Endometrium (tissue), 2 donors: ENCODE results near the gene LRRC73.
"Not testable (repeated sequence)": the region's sequence is repeated elsewhere in the genome, so short reads cannot be mapped to it uniquely, and the experiment has no call there.

Experiments used
- FAIRE-seq: peaks from 2 replicates; lab custom pipeline; 2012; peaks lifted over from hg19 to GRCh38; lab: Jason Lieb, UNC
- donor health status: control.
- donor health status: control.

LRRC73 gene

DNA sequence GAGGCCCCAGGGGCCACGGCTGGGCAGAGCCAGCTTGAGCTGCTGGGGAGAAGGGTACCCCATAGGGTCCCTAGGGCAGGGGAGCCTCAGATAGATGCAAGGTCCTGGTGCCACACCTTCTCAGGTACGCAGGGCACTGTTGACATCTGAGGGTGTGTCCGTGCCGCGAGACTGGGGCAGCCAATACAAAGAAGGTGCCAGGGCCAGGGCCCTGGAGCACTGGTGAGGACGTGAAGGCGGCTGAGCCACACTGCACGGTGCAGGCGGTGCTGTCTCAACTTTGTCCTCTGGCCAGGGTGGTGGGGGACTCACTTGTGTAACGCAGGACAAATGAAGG is 649 bp upstream of the LRRC73 start:
- FAIRE-seq = no peak

DNA sequence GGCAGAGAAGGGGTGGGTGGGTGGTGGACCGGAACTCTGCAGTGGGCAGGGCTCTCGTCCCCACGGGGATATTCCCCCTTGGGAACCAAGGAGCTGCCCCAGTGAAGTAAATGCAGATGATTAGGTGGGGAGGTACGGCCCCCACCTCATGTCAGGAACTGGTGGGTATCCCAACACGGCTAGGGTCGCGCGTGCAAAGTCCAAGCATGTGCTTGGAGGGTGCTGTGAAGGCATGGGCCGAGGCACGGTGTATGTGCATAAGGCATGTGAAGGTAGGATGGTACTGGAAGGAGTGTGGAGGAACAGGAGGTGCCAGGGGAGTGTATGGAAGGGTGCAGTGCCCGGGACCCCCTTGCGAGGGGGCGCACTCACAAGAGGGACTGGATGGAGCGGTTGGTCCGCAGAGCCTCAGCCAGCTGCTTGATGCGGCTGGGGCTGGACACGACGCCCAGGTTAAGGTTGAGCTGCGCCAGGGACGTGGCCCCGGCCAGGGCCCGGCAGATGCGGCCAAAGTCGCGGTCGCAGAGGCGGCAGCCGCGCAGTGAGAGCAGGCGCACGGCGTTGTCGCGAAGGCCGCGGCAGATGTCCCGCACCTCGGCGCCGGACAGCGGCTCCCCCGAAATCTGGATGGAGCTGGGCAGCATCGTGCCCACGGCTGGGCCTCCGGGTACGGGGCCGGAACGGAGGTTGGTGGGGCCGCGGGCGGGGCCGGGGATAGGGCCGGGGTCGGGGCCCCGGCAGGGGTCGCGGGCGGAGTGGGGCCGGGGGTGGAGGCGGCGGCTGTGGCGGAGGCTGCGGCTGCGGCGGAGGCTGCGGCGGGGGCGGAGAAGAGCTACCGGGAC is 783 bp downstream of the LRRC73 start:
- FAIRE-seq = no peak

DNA sequence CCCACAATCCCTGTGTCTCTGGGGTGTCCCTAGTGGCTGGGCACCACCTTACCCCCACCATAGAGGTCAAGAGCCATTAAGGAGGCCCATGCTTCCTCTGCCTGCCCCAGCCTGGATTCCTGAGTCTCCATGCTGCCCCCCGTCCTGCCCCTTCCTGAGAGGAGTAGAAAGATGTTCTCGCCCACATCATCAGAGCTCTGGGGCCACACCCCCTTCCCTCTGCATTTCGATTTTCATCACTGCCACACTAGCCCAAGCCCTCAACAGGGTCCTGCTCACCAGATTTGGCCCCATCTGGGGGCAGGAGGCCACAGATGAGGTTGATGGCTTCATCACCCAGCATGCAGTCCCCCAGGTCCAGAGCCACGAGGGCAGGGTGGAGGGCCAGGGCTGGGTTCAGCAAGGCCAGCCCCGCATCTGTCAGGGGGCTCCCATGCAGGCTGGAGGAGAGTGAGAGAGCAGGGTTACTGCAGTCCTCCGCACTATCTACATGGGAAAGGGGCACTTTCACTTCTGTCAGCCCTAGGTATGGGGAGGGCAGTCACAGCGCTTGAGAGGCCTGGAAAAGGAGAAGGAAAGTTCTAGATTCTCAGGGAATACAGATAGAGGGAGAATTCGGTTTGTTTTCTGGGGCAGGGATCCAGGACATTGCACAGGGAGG is 1.5 kb downstream of the LRRC73 start:
- FAIRE-seq = no peak

DNA sequence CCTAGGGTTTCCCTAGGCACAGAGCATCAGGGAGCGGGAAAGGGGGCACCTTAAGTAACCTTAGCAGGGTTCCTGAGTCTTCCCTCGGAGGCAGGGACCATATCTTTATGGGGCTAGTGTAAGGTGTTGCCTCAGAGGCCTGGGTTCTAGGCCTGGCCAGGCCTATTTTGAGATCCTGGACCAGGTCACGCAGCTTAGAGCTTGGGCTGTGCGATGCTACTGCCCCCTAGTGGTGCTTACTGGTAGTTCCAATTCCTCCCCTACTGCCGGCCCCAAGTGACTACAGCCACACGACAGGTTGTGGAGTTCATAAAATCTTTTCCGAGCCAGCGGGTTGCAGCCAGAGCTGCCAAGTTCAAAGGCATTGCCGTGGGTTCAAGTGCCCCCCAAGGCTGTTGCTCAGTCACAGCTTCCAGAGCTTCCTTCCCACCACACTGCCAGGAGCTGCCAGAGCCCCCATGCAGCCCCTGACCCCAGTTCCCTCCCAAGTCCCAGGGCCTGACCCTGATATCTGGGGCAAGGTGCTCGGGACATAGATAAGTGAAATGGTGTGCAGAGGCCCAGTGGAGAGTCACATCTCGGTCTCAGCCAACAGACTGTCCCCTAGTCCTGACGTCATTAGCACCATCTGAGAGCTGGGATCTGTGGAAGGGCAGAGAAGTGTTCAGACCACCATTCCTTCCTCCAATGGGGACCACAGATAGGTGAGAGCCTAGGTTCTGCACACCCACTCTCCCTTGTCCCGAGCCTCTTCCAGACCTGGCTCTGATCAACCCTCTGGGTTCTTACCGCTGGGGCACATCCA is 3.3 kb downstream of the LRRC73 start:
- FAIRE-seq = no peak

DNA sequence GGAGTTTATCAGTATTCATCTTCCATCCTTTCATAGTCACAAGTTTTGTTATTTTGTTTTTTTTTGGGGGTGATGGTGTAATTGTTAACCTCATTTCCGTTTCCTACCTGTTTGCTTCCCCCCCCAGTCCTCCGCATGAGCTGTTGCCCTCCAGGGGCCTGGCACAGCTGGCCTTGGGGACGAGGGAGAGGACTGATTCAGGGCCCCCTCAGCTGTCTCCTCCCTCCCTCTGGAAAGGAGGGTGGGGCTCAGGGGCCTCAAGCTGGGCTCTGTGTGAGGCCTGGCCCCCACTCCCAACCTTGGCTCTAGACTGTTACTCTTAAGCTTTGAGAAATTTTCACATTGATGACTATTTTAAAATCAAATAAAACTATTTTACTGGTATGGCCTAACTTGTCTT is 4.0 kb downstream of the LRRC73 start:
- no peak for FAIRE-seq

DNA sequence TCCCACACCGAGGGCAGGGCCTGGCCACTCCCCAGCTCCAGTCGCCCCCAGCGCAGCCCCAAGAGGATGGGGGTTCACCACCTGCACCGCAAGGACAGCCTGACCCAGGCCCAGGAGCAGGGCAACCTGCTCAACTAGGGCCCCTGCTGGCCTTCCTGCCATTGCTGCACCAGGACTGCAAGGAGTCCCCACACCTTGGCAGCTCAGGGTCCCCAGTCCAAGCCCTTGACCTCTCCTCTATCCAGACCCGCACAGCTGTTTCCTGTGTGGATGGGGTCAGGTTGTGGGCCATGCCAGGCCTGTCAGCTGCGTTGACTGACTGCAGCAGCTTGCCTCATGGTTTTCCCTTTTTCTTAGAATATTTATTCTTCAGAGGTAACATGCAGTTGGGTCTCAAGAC is 4.4 kb downstream of the LRRC73 start:
- no peak for FAIRE-seq

DNA sequence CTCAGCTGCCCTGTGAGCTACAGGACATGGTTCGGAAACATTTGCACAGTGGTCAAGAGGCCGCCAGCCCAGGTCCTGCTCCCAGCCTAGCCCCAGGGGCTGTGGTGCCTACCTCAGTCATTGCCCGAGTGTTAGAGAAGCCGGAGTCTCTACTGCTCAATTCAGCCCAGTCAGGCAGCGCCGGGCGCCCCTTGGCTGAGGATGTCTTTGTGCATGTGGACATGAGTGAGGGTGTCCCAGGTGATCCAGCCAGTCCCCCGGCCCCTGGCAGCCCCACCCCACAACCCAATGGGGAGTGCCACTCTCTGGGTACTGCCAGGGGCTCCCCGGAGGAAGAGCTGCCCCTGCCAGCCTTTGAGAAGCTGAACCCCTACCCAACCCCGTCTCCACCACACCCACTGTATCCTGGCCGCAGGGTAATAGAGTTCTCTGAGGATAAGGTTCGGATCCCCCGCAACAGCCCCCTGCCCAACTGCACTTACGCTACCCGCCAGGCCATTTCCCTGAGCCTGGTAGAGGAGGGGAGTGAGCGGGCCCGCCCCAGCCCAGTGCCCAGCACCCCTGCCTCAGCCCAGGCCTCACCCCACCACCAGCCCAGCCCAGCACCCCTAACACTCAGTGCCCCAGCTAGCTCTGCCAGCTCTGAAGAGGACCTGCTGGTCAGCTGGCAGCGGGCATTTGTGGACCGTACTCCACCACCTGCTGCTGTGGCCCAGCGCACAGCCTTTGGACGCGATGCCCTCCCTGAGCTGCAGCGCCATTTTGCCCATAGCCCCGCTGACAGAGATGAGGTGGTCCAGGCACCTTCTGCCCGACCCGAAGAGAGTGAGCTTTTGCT is 5.2 kb downstream of the LRRC73 start:
- no peak for FAIRE-seq

DNA sequence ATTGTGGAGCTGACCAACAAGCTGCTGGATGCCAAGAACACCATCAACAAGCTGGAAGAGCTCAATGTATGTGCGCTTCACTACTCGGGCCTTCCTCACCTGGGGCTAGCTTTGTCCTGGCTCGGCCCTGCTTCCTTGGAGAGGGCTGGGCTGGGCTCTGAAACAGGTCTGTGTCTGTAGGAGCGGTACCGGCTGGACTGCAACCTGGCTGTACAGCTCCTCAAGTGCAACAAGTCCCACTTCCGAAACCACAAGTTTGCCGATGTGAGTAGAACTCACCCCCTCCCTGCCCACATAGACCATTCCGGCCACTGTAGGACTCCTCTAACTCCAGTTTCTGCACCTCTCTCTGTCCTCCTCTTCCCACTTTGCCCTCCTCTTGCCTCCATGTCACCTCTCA is 6.7 kb downstream of the LRRC73 start:
- no peak for FAIRE-seq

DNA sequence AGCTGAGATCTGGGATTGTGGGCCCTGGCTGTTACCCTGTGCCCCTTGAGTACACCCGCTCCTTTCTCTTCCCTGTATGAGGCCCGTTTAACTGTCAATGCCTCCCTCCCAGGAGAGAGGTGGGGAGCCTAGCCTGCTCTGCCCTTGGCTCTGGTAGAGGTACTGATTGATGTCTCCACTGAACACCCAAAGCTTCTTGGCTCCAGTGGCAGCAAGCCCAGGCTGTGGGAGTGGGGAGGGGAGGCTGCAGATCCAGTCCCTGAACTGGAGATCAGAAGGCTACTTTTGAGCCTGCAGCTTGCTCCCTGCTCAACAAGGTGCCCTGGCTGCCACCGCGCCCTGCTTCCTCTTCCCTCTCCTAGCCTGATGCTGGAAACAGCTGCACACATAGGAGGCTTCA is 7.5 kb downstream of the LRRC73 start:
- no peak for FAIRE-seq

DNA sequence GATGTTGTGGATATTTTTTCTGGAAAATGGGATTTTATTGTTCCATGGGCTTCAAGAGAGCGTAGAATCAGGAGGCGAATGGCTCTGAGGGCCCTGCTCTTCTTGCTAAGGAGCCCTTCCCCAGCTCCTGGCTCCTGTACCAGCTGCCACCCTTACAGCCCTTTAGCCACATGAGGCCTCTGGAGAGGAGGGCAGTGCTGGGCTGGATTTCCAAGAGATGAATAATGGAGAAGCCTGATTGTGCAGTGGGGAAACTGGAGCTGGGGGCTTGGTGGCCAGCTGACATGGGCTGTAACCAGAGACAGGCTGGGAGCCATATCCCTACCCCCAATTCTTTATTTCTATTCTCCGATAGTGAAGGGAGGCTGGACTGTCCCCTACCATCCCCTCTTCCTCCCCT is 9.2 kb downstream of the LRRC73 start:
- FAIRE-seq = no peak

DNA sequence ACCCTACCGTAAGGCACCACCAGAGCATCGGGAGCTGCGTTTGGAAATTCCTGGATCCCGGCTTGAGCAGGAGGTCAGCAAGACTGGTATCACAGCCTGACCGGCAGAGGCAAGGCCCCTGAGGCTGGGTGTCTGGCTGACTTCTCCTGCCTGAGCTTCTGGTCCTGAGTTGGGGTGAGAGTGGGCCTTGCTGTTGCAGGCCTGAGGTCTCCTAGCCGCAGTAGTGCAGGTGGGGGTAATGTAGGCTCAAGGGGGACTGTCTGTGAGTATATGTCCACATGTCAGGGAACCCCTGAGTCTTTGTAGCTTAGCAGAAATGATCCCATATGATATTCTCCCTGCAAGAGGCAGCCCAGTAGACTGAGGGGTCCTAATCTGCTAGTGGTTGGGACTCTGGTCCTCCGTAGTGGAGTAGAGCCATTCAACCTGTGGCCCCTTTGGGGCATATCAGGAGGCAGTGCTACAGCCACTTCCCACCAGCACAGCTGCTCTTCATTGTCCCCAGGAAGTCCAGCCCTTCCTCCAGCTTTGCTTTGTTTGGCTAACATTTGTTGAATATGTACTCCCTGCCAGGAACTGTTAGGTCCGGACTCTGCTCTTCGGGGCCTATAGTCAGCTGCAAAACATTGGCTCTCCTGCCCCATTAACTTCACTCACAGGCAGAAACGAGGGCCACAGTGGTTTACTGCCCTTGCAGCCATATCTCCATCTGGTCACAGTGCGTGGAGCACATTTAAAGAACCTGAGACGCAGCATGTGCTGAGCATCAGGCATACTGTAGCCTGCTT is 10.9 kb downstream of the LRRC73 start:
- no peak for FAIRE-seq

DNA sequence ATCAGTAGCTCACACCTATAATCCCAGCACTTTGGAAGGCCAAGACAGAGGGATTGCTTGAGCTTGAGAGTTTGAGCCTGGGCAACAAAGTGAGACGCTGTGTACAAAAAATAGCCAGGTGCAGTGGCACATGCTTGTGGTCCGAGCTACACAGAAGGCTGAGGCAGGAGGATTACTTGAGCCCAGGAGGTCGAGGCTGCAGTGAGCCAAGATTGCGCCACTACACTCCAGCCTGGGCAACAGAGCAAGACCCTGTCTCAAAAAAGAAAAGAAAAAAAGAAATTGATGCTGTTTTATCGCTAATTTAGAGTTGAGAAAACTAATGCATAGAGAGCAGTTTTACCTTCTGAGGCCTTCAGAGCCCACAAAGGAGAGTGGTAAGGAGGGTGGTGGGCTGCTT is 11.9 kb downstream of the LRRC73 start:
- FAIRE-seq = not testable (repeated sequence)

DNA sequence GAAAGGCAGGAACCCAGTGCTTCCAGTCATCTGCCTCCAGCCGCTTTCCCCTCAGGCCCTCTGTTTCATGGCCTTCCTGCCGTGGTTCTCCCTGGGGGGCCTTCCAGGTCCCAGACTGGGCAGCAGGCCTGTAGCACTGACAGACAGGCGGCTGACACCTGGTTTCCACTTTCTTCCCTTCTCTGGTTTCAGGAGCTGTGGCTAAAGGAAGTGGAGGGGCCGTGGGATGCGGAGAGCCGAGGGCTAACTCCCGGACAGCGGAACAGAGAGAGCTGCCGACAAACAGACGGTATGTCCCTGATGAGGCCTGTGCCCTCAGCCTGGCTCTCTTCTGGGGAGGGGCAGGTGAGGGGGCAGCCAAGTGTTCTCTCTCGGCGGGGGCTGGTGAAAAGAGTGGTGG is 12.5 kb downstream of the LRRC73 start:
- no peak for FAIRE-seq

DNA sequence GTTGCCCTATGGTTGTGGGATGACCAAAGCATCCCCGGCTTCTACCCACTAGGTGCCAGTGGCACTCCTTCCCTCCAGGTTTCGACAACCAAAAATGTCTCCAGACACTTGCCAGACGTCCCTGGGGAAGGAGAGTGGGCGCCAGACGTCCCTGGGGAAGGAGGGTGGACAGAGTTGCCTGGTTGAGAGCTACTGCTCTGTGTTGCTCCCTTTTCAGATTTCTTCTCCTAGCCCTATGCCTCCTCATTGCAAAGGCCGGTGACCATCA is 13.1 kb downstream of the LRRC73 start:
- FAIRE-seq = no peak

DNA sequence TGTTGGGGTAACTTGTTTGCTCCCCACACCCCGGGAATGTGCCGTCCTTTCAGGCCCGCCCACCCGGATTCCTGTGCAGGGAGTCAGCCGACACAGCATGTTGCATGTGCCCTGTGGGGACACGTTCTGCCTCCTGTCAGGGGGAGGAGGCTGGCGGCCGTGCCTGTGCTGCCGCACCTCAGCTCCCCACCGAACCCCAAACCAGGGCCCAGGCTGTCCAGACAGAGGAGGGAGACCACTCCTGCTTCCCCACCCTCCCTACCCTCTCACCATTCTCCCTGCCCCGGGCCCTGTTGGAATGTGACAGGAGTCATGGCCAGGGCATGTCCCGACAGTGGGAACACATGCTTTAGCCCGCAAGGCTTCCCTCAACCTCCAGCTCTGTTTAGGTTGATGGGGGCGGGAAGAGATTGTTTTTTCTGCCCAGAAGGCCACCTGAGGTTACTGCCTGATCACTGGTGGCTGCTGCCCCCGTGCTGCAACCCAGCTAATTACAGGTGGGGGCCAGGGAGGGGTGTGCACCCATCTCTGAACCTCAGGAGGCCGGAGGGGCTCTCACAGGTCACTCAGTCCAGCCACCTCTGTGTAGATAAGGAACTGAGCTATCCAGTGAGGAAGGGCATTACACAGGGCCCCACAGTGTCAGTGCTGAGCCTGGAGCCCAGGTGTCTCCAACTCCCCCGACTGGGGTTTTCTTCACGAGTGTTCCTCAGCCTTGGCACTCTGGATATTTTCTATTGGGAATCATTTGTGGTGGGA is 13.6 kb downstream of the LRRC73 start:
- FAIRE-seq = no peak

DNA sequence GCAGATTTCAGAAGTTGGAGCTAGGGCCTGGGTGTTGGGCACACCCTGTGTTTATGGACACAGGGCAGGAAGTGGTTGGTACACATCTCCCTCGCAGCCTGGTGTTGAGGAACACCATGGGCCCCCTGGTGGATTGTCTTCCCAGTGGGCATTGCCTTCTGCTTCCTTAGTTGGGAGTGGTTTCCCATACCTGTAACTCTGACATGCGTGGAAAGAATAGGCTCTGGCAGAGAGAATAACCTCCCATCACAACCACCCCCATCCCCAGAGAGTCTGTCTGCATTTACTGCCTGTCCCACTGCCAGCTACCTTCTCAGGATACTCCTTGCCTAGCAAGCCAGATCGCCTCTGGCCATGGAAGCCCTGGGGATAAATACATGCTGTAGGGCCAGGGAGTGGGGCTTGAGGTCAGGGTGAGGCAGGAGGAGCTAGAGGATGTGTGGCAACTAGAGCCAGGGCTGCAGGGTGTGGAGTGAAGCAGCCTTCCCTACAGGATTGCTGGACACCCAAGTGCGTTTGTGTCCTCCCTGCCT is 14.7 kb downstream of the LRRC73 start:
- FAIRE-seq = no peak

DNA sequence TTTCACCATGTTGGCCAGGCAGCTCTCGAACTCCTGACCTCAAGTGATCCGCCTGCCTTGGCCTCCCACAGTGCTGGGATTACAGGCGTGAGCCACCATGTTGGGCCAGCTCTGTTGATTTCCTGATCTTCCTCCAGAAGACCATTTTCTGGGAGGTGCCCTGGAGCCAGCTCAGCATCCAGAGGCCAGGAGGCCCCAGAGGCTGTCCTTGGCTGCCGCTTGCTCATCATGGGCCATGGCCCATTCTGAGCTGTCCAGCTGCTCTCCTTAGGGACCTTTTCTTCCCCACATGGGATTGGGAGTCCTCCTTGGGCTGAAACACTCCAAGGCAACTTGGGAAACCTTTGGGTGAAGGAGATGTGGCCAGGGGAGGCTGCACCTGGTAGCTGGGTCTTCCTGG is 15.4 kb downstream of the LRRC73 start:
- no peak for FAIRE-seq

DNA sequence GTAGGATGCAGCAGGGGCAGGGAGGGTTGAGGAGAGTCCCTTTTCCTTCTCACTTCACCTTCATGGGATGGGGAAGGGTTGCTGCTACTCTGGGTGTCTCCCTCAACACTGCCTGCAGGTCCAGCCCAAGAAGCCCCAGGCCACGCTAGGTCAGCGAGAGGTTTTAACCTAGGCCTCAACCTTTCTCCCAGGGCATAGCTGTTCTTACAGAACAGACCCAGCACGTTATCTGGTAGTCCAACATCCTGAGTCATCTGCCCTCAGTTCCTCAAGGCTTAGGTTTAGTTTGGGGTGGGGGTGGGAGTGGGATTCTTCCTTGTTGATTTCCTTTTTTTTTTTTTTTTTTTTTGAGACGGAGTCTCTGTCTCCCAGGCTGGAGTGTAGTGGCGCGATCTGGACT is 15.8 kb downstream of the LRRC73 start:
- FAIRE-seq = no peak

DNA sequence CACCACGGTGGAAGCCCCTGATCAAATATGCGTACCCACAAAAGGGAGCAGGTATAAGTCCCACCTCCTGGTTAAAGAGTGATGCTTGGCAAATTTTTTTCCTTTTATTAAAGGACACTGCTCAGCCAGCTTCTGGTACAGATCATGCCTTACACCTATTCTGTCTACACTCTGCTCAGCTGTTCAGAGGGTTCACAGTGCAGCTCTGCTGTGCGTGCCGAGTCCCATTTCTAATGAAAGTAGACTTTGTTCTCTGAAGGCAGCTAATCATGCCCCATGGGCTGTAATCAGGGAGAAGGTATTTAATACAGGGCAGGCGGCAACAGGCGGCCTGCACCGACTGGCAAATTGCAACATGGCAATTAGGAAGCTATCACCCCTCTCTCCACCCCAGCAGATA is 16.3 kb downstream of the LRRC73 start:
- FAIRE-seq = no peak

DNA sequence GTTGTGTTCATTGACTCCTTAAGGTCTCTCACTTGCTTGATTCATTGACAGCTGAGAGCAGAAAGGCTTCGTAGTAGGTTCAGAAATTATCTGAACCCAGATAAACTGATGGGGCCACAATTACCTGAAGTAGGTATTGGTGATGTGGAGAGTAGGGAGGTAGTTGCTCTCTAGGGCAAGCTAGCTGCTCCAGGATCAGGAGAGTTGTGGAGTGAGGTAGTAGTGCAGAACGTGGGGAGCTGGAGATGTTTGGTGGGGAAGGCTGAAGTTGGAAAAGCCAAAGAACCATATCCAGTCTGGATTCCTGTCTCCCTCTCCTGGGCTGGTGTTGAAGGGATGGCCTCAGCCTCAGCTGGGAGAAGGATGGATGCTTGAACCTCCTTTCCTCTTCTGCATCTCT is 16.9 kb downstream of the LRRC73 start:
- FAIRE-seq = no peak

DNA sequence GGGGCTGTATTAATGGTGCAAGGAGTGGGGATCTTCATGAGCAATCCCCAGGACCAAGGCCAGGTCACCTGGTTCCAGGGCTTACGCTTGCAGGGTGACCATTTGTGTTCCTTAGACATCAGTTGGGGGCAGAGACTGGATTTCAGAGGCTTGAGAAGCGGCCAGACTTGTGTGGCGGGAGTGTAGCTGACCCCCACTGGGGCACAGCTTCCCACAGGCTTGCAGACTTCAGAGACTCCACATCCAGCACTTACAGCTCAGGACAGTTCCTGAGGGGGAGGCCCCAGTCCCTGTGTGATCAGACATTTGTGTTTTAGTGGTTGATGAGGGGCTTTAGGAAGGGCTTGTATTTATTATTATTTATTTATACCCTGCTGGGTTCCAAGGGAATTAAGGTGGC is 17.5 kb downstream of the LRRC73 start:
- no peak for FAIRE-seq
